HG02588 (cell line): ENCODE measurements around the gene BEGAIN.

Source experiments
- ATAC-seq: cut with Tn5 transposase; IDR thresholded peaks from one replicate; pipeline ENCODE4 v1.9.1; 2021; ENCODE audit warnings: mild to moderate bottlenecking, moderate library complexity; ENCODE audit not compliant: unreplicated experiment

Gene BEGAIN

GRCh38 chr14:100602621-100603230, 15.5 kb upstream of the BEGAIN start:
- no peak for ATAC-seq

GRCh38 chr14:100601914-100602313, 14.7 kb upstream of the BEGAIN start:
- no peak for ATAC-seq

- no peak for ATAC-seq
Measured at GRCh38 chr14:100601064-100601463, 13.8 kb upstream of the BEGAIN start.

GRCh38 chr14:100599981-100600380, 12.8 kb upstream of the BEGAIN start:
- no peak for ATAC-seq

GRCh38 chr14:100594625-100594951, 7.4 kb upstream of the BEGAIN start:
- ATAC-seq = no peak

GRCh38 chr14:100593751-100594624, 6.8 kb upstream of the BEGAIN start:
- ATAC-seq = no peak

- no peak for ATAC-seq
Measured at GRCh38 chr14:100592972-100593371, 5.8 kb upstream of the BEGAIN start.

- no peak for ATAC-seq
Measured at GRCh38 chr14:100592461-100592891, 5.3 kb upstream of the BEGAIN start.

GRCh38 chr14:100591453-100592371, 4.5 kb upstream of the BEGAIN start:
- no peak for ATAC-seq

GRCh38 chr14:100590726-100591452, 3.7 kb upstream of the BEGAIN start:
- no peak for ATAC-seq

GRCh38 chr14:100589760-100590469, 2.7 kb upstream of the BEGAIN start:
- ATAC-seq = no peak

GRCh38 chr14:100589071-100589759, 2.0 kb upstream of the BEGAIN start:
- no peak for ATAC-seq

- no peak for ATAC-seq
Measured at GRCh38 chr14:100588671-100589070, 1.5 kb upstream of the BEGAIN start.

GRCh38 chr14:100587763-100588411, 670 bp upstream of the BEGAIN start:
- no peak for ATAC-seq

GRCh38 chr14:100586403-100587085, 673 bp downstream of the BEGAIN start:
- no peak for ATAC-seq

GRCh38 chr14:100586153-100586402, 1.1 kb downstream of the BEGAIN start:
- ATAC-seq = no peak

GRCh38 chr14:100585448-100586152, 1.6 kb downstream of the BEGAIN start:
- ATAC-seq = no peak
